WTC11 (cell line): ENCODE measurements around the gene GRM7. TPM values are rescaled to one million over a fixed set of nuclear protein-coding genes. Genes with fewer than 3 reads are reported as not detected.

Source experiments
- ATAC-seq: fragments of 200-7000 bp; cut with Tn5 transposase; 2 replicates; pipeline ENCODE4 v1.10.0; 2021; ENCODE audit warnings: mild to moderate bottlenecking, moderate library complexity
- CTCF ChIA-PET: fragments of 300-600 bp; sonication (Branson Sonifier 250); formaldehyde crosslinking; loops from one replicate; lab custom pipeline; 2021; ENCODE audit warnings: antibody characterized with exemption; lab: Charles Lee
- POLR2A ChIA-PET: fragments of 350-600 bp; sonication (Branson Sonifier 250); formaldehyde crosslinking; loops from one replicate; lab custom pipeline; 2021; ENCODE audit warnings: antibody characterized with exemption; lab: Charles Lee
- DNase-seq: peaks from one replicate; pipeline ENCODE4 v3.0.0; 2021; ENCODE audit warnings: low spot score
- H3K27ac Mint-ChIP-seq: 2 replicates; pipeline ENCODE4 v1.8.0; 2021; ENCODE audit warnings: mixed read lengths
- H3K27me3 Mint-ChIP-seq: 2 replicates; pipeline ENCODE4 v1.8.0; 2021; ENCODE audit warnings: low read depth, mild to moderate bottlenecking, moderate library complexity, mixed read lengths
- H3K36me3 Mint-ChIP-seq: 2 replicates; pipeline ENCODE4 v1.8.0; 2021; ENCODE audit warnings: mixed read lengths
- H3K4me1 Mint-ChIP-seq: 2 replicates; pipeline ENCODE4 v1.8.0; 2022; ENCODE audit warnings: mixed read lengths
- H3K4me3 Mint-ChIP-seq: 2 replicates; pipeline ENCODE4 v1.8.0; 2021; ENCODE audit warnings: mild to moderate bottlenecking, moderate library complexity, mixed read lengths
- H3K9me3 Mint-ChIP-seq: 2 replicates; pipeline ENCODE4 v1.8.0; 2021; ENCODE audit warnings: mixed read lengths
- ATF3 ChIP-seq: sonication (generic); formaldehyde crosslinking; conservative IDR thresholded peaks from 2 replicates; pipeline ENCODE4 v1.8.1; 2022; ENCODE audit warnings: mild to moderate bottlenecking, missing genetic modification reagents
- CREB1 ChIP-seq: sonication (generic); formaldehyde crosslinking; IDR thresholded peaks from 2 replicates; pipeline ENCODE4 v1.8.0; 2023; ENCODE audit warnings: mild to moderate bottlenecking, missing genetic modification reagents
- CREM ChIP-seq: sonication (generic); formaldehyde crosslinking; IDR thresholded peaks from 2 replicates; pipeline ENCODE4 v1.8.1; 2022; ENCODE audit warnings: mild to moderate bottlenecking, missing genetic modification reagents, moderate library complexity
- GRHL2 ChIP-seq: fragments of 250-450 bp; sonication (Bioruptor Pico); IDR thresholded peaks from 2 replicates; pipeline ENCODE4 v1.8.0; 2022; ENCODE audit warnings: mild to moderate bottlenecking, moderate library complexity; ENCODE audit not compliant: insufficient replicate concordance, severe bottlenecking
- IRF1 ChIP-seq: sonication (generic); formaldehyde crosslinking; IDR thresholded peaks from 2 replicates; pipeline ENCODE4 v1.8.0; 2023; ENCODE audit warnings: missing genetic modification reagents
- IRF2 ChIP-seq: sonication (generic); formaldehyde crosslinking; IDR thresholded peaks from 2 replicates; pipeline ENCODE4 v1.8.0; 2022; ENCODE audit warnings: low read depth, missing genetic modification reagents, borderline replicate concordance
- NR1H2 ChIP-seq: sonication (generic); formaldehyde crosslinking; IDR thresholded peaks from 2 replicates; pipeline ENCODE4 v1.9.0; 2021; ENCODE audit warnings: mild to moderate bottlenecking, moderate library complexity, missing genetic modification reagents
- NR2C2 ChIP-seq: sonication (generic); formaldehyde crosslinking; IDR thresholded peaks from 2 replicates; pipeline ENCODE4 v1.8.0; 2022; ENCODE audit warnings: mild to moderate bottlenecking, missing genetic modification reagents
- NR3C1 ChIP-seq: sonication (generic); formaldehyde crosslinking; conservative IDR thresholded peaks from 2 replicates; pipeline ENCODE4 v1.8.1; 2023; ENCODE audit warnings: low read depth, mild to moderate bottlenecking, missing genetic modification reagents
- TP53 ChIP-seq: sonication (generic); formaldehyde crosslinking; IDR thresholded peaks from 2 replicates; pipeline ENCODE4 v1.8.1; 2023; ENCODE audit warnings: mild to moderate bottlenecking, missing genetic modification reagents
- ZNF263 ChIP-seq: sonication (generic); formaldehyde crosslinking; IDR thresholded peaks from 2 replicates; pipeline ENCODE4 v1.8.1; 2022; ENCODE audit warnings: low read depth, mild to moderate bottlenecking, moderate library complexity, missing genetic modification reagents
- ZNF281 ChIP-seq: sonication (generic); formaldehyde crosslinking; IDR thresholded peaks from 2 replicates; pipeline ENCODE4 v1.8.0; 2023; ENCODE audit warnings: mild to moderate bottlenecking, missing genetic modification reagents
- ZNF317 ChIP-seq: sonication (generic); formaldehyde crosslinking; IDR thresholded peaks from 2 replicates; pipeline ENCODE4 v1.8.1; 2023; ENCODE audit warnings: low read depth, mild to moderate bottlenecking, moderate library complexity, missing genetic modification reagents, borderline replicate concordance
- ZNF671 ChIP-seq: fragments of 250-450 bp; sonication (Bioruptor Pico); IDR thresholded peaks from 2 replicates; pipeline ENCODE4 v1.8.0; 2021; ENCODE audit warnings: mild to moderate bottlenecking
- ZSCAN18 ChIP-seq: fragments of 250-450 bp; sonication (Bioruptor Pico); IDR thresholded peaks from 2 replicates; pipeline ENCODE4 v2.1.2; 2022; ENCODE audit warnings: mild to moderate bottlenecking, moderate library complexity
- total RNA-seq: library from RNA; stranded (reverse); gene quantifications from 3 replicates; pipeline ENCODE4 v1.2.3, GENCODE V29; 2021
- TF ChIP-seq, protein P1 (sequence below): fragments of 250-450 bp; sonication (Bioruptor Pico); IDR thresholded peaks from 2 replicates; pipeline ENCODE4 v1.8.0; 2021; ENCODE audit warnings: mild to moderate bottlenecking
- TF ChIP-seq, protein P2 (sequence below): sonication (generic); formaldehyde crosslinking; IDR thresholded peaks from 2 replicates; pipeline ENCODE4 v1.8.1; 2023; ENCODE audit warnings: mild to moderate bottlenecking, missing genetic modification reagents
- TF ChIP-seq, protein P3 (sequence below): sonication (generic); formaldehyde crosslinking; IDR thresholded peaks from 2 replicates; pipeline ENCODE4 v1.8.1; 2022; ENCODE audit warnings: low read depth, mild to moderate bottlenecking, moderate library complexity, missing genetic modification reagents, borderline replicate concordance
- TF ChIP-seq, protein P4 (sequence below): sonication (generic); formaldehyde crosslinking; IDR thresholded peaks from 2 replicates; pipeline ENCODE4 v1.8.1; 2023; ENCODE audit warnings: mild to moderate bottlenecking, missing genetic modification reagents
- TF ChIP-seq, protein P5 (sequence below): fragments of 250-450 bp; sonication (Bioruptor Pico); IDR thresholded peaks from 2 replicates; pipeline ENCODE4 v1.9.0; 2021; ENCODE audit warnings: mild to moderate bottlenecking, borderline replicate concordance

GRM7 gene
- total RNA-seq, 1 experiment from 2014 or later: 0.42 TPM

GRCh38 chr3:7700977-7701376, 840.1 kb downstream of the GRM7 start:
- Mint-ChIP-seq H3K4me3 (no peak overlapping the region), H3K27me3 (no peaks in the 10 kb centered on the region), H3K36me3 (no peaks in the 10 kb centered on the region), H3K4me1 (peaks cover 15% of the 10 kb centered on the region), H3K27ac (no peak overlapping the region), H3K9me3 (0 out of 2 replicates have a peak, but pooled peaks cover 4% of the 10 kb centered on the region)
- TF ChIP-seq ZNF671 (CRISPR knock-in tag) (no peak), TP53 (CRISPR knock-in tag) (no peak), NR1H2 (CRISPR knock-in tag) (no peak), IRF1 (CRISPR knock-in tag) (no peak), NR3C1 (CRISPR knock-in tag) (no peak), GRHL2 (CRISPR knock-in tag) (no peak), IRF2 (CRISPR knock-in tag) (no peak), ZSCAN18 (CRISPR knock-in tag) (no peak), ZNF263 (CRISPR knock-in tag) (no peak), CREB1 (CRISPR knock-in tag) (no peak), ATF3 (CRISPR knock-in tag) (no peak), ZNF317 (no peak), CREM (no peak), NR2C2 (no peak), ZNF281 (CRISPR knock-in tag) (no peak)
- TF ChIP-seq, protein P1, sequence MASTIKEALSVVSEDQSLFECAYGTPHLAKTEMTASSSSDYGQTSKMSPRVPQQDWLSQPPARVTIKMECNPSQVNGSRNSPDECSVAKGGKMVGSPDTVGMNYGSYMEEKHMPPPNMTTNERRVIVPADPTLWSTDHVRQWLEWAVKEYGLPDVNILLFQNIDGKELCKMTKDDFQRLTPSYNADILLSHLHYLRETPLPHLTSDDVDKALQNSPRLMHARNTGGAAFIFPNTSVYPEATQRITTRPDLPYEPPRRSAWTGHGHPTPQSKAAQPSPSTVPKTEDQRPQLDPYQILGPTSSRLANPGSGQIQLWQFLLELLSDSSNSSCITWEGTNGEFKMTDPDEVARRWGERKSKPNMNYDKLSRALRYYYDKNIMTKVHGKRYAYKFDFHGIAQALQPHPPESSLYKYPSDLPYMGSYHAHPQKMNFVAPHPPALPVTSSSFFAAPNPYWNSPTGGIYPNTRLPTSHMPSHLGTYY (CRISPR knock-in tag): no peak
- TF ChIP-seq, protein P2, sequence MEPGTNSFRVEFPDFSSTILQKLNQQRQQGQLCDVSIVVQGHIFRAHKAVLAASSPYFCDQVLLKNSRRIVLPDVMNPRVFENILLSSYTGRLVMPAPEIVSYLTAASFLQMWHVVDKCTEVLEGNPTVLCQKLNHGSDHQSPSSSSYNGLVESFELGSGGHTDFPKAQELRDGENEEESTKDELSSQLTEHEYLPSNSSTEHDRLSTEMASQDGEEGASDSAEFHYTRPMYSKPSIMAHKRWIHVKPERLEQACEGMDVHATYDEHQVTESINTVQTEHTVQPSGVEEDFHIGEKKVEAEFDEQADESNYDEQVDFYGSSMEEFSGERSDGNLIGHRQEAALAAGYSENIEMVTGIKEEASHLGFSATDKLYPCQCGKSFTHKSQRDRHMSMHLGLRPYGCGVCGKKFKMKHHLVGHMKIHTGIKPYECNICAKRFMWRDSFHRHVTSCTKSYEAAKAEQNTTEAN (CRISPR knock-in tag): no peak
- TF ChIP-seq, protein P3, sequence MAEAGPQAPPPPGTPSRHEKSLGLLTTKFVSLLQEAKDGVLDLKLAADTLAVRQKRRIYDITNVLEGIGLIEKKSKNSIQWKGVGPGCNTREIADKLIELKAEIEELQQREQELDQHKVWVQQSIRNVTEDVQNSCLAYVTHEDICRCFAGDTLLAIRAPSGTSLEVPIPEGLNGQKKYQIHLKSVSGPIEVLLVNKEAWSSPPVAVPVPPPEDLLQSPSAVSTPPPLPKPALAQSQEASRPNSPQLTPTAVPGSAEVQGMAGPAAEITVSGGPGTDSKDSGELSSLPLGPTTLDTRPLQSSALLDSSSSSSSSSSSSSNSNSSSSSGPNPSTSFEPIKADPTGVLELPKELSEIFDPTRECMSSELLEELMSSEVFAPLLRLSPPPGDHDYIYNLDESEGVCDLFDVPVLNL (CRISPR knock-in tag): no peak
- TF ChIP-seq, protein P4, sequence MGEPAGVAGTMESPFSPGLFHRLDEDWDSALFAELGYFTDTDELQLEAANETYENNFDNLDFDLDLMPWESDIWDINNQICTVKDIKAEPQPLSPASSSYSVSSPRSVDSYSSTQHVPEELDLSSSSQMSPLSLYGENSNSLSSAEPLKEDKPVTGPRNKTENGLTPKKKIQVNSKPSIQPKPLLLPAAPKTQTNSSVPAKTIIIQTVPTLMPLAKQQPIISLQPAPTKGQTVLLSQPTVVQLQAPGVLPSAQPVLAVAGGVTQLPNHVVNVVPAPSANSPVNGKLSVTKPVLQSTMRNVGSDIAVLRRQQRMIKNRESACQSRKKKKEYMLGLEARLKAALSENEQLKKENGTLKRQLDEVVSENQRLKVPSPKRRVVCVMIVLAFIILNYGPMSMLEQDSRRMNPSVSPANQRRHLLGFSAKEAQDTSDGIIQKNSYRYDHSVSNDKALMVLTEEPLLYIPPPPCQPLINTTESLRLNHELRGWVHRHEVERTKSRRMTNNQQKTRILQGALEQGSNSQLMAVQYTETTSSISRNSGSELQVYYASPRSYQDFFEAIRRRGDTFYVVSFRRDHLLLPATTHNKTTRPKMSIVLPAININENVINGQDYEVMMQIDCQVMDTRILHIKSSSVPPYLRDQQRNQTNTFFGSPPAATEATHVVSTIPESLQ (CRISPR knock-in tag): no peak
- TF ChIP-seq, protein P5, sequence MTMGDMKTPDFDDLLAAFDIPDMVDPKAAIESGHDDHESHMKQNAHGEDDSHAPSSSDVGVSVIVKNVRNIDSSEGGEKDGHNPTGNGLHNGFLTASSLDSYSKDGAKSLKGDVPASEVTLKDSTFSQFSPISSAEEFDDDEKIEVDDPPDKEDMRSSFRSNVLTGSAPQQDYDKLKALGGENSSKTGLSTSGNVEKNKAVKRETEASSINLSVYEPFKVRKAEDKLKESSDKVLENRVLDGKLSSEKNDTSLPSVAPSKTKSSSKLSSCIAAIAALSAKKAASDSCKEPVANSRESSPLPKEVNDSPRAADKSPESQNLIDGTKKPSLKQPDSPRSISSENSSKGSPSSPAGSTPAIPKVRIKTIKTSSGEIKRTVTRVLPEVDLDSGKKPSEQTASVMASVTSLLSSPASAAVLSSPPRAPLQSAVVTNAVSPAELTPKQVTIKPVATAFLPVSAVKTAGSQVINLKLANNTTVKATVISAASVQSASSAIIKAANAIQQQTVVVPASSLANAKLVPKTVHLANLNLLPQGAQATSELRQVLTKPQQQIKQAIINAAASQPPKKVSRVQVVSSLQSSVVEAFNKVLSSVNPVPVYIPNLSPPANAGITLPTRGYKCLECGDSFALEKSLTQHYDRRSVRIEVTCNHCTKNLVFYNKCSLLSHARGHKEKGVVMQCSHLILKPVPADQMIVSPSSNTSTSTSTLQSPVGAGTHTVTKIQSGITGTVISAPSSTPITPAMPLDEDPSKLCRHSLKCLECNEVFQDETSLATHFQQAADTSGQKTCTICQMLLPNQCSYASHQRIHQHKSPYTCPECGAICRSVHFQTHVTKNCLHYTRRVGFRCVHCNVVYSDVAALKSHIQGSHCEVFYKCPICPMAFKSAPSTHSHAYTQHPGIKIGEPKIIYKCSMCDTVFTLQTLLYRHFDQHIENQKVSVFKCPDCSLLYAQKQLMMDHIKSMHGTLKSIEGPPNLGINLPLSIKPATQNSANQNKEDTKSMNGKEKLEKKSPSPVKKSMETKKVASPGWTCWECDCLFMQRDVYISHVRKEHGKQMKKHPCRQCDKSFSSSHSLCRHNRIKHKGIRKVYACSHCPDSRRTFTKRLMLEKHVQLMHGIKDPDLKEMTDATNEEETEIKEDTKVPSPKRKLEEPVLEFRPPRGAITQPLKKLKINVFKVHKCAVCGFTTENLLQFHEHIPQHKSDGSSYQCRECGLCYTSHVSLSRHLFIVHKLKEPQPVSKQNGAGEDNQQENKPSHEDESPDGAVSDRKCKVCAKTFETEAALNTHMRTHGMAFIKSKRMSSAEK: no peak
- ATAC-seq (no peak), DNase-seq (no peak)
- ChIA-PET POLR2A (interaction anchor here (0.6 kb wide), 1 partner anchor 10 kb away, joined by 3 read pairs; no protein-coding TSS in a partner anchor), CTCF (no interaction called here)
